HEK293T (cell line): ENCODE data around the gene IL17RA.

Experiments
- CTCF ChIA-PET: fragments of 350-600 bp; formaldehyde crosslinking; extraction: SDS; loops from one replicate; lab custom pipeline; 2021; ENCODE audit warnings: antibody characterized with exemption, inconsistent platforms; lab: Yijun Ruan, JAX
- POLR2A ChIA-PET: fragments of 350-600 bp; formaldehyde crosslinking; extraction: SDS; loops from one replicate; lab custom pipeline; 2020; ENCODE audit warnings: antibody characterized with exemption, inconsistent platforms; lab: Yijun Ruan, JAX
- DNase-seq: peaks from one replicate; pipeline ENCODE4 v3.0.0; 2012; ENCODE audit warnings: mixed read lengths; ENCODE audit errors: extremely low spot score
- ARNT ChIP-seq: fragments of 450-650 bp; IDR thresholded peaks from 2 replicates; pipeline ENCODE4 v1.6.1; 2017; ENCODE audit warnings: mild to moderate bottlenecking
- BHLHE40 ChIP-seq: fragments of 450-650 bp; IDR thresholded peaks from 2 replicates; pipeline ENCODE4 v1.6.1; 2016; ENCODE audit warnings: mild to moderate bottlenecking, moderate library complexity, borderline replicate concordance
- CTBP1 ChIP-seq: fragments of 450-650 bp; IDR thresholded peaks from 2 replicates; pipeline ENCODE4 v1.6.1; 2016; ENCODE audit warnings: borderline replicate concordance
- ELF4 ChIP-seq: fragments of 450-650 bp; IDR thresholded peaks from 2 replicates; pipeline ENCODE4 v1.6.1; 2017; ENCODE audit warnings: antibody characterized with exemption
- FOXA1 ChIP-seq: fragments of 450-650 bp; IDR thresholded peaks from 2 replicates; pipeline ENCODE4 v1.6.1; 2016; ENCODE audit warnings: mild to moderate bottlenecking
- FOXK2 ChIP-seq: fragments of 450-650 bp; IDR thresholded peaks from 2 replicates; pipeline ENCODE4 v1.6.1; 2016; ENCODE audit warnings: mild to moderate bottlenecking
- FOXM1 ChIP-seq: fragments of 450-650 bp; IDR thresholded peaks from 2 replicates; pipeline ENCODE4 v1.6.1; 2017; ENCODE audit warnings: mild to moderate bottlenecking, borderline replicate concordance
- HDGF ChIP-seq: fragments of 450-650 bp; IDR thresholded peaks from 2 replicates; pipeline ENCODE4 v1.6.1; 2017; ENCODE audit warnings: antibody characterized with exemption, borderline replicate concordance
- L3MBTL2 ChIP-seq: fragments of 450-650 bp; conservative IDR thresholded peaks from 2 replicates; pipeline ENCODE4 v1.6.1; 2016; ENCODE audit warnings: mild to moderate bottlenecking
- LEF1 ChIP-seq: fragments of 450-650 bp; IDR thresholded peaks from 2 replicates; pipeline ENCODE4 v1.6.1; 2017; ENCODE audit warnings: mild to moderate bottlenecking, borderline replicate concordance
- NFRKB ChIP-seq: fragments of 450-650 bp; IDR thresholded peaks from 2 replicates; pipeline ENCODE4 v1.6.1; 2016; ENCODE audit warnings: mild to moderate bottlenecking, moderate library complexity
- SP1 ChIP-seq: fragments of 450-650 bp; IDR thresholded peaks from 2 replicates; pipeline ENCODE4 v1.6.1; 2017
- SUZ12 ChIP-seq: fragments of 450-650 bp; IDR thresholded peaks from 2 replicates; pipeline ENCODE4 v1.6.1; 2016; ENCODE audit warnings: mild to moderate bottlenecking
- TARDBP ChIP-seq: fragments of 450-650 bp; IDR thresholded peaks from 2 replicates; pipeline ENCODE4 v1.6.1; 2016
- ZNF384 ChIP-seq: fragments of 450-650 bp; IDR thresholded peaks from 2 replicates; pipeline ENCODE4 v1.6.1; 2016
- TF ChIP-seq, protein P1 (sequence below): fragments of 450-650 bp; IDR thresholded peaks from 2 replicates; pipeline ENCODE4 v1.6.1; 2016

IL17RA gene

DNA sequence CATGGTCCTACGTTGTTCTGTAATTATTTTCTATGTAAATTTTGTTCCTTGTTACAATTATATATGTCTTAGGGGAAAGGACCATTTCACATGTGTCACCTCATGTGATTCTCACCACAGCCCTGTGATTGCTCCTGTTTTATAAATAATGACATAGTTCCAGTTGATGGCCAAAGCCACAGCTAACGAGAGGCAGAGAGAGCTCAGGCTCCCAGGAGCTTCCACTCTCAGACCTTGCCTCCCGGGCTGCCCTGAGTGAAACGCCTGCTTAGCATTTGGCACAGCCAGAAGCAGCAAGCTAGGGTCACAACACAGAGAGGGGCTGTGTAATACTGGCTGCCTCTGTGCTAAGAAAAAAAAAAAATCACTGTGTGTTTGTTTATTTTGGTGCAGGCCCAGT is 30.4 kb downstream of the IL17RA start:
- no peak for TF ChIP-seq FOXK2
- TF ChIP-seq, protein P1, sequence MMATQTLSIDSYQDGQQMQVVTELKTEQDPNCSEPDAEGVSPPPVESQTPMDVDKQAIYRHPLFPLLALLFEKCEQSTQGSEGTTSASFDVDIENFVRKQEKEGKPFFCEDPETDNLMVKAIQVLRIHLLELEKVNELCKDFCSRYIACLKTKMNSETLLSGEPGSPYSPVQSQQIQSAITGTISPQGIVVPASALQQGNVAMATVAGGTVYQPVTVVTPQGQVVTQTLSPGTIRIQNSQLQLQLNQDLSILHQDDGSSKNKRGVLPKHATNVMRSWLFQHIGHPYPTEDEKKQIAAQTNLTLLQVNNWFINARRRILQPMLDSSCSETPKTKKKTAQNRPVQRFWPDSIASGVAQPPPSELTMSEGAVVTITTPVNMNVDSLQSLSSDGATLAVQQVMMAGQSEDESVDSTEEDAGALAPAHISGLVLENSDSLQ = no peak
- no peak for TF ChIP-seq ZNF384
- no peak for TF ChIP-seq HDGF
- no peak for TF ChIP-seq SP1
- no peak for TF ChIP-seq CTBP1
- TF ChIP-seq ARNT = no peak
- no peak for TF ChIP-seq ELF4
- no peak for TF ChIP-seq L3MBTL2
- no peak for TF ChIP-seq FOXA1
- no peak for TF ChIP-seq LEF1
- no peak for TF ChIP-seq TARDBP
- no peak for TF ChIP-seq FOXM1
- no peak for TF ChIP-seq SUZ12
- no peak for TF ChIP-seq BHLHE40
- TF ChIP-seq NFRKB = no peak
- ChIA-PET CTCF (interaction anchor here (1.0 kb wide), 1 partner anchor 56 kb away, joined by 4 read pairs; no protein-coding TSS in a partner anchor), POLR2A (no interaction called here)
- no peak for DNase-seq

DNA sequence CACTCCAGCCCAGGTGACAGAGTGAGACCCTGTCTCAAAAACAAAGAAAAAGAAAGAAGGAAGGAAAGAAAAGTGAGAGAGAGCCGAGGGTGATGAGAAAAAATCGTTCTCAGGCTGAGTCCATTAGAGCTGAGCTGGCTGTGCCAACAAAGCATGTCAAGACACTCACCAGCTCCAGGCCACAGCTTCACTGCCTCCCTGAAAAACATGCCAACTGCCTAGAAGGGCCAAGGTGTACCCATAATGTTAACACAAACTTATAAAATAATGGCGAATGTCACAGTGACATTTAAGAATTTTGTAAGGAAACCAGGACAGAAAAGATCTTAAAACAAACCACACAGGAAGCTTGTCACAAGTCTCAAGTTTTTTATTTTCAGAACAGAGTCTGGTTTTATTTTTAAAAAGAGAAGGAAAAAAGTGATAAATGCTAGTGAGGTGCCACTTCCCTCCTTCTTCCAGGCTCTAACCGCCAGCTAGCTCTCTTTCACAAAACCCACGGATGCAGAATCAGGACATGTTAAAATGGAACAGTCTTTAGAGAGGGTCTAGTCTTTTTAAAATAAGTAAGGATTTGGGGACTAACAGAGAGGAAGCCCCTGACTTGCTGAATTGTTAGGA is 31.3 kb downstream of the IL17RA start:
- CTCF ChIA-PET = interaction anchor here (0.9 kb wide), 1 partner anchor 56 kb away, joined by 3 read pairs; no protein-coding TSS in a partner anchor
- no peak for TF ChIP-seq ARNT
- no peak for TF ChIP-seq BHLHE40
- TF ChIP-seq HDGF = no peak
- TF ChIP-seq TARDBP = no peak
- TF ChIP-seq ELF4 = no peak
- TF ChIP-seq, protein P1 = no peak
- no peak for TF ChIP-seq SP1
- TF ChIP-seq FOXM1 = no peak
- no peak for TF ChIP-seq LEF1
- TF ChIP-seq FOXA1 = no peak
- TF ChIP-seq L3MBTL2 = no peak
- TF ChIP-seq NFRKB = no peak
- no peak for TF ChIP-seq CTBP1
- no peak for TF ChIP-seq SUZ12
- TF ChIP-seq ZNF384 = no peak
- no peak for TF ChIP-seq FOXK2
- DNase-seq = no peak
- POLR2A ChIA-PET = no interaction called here

DNA sequence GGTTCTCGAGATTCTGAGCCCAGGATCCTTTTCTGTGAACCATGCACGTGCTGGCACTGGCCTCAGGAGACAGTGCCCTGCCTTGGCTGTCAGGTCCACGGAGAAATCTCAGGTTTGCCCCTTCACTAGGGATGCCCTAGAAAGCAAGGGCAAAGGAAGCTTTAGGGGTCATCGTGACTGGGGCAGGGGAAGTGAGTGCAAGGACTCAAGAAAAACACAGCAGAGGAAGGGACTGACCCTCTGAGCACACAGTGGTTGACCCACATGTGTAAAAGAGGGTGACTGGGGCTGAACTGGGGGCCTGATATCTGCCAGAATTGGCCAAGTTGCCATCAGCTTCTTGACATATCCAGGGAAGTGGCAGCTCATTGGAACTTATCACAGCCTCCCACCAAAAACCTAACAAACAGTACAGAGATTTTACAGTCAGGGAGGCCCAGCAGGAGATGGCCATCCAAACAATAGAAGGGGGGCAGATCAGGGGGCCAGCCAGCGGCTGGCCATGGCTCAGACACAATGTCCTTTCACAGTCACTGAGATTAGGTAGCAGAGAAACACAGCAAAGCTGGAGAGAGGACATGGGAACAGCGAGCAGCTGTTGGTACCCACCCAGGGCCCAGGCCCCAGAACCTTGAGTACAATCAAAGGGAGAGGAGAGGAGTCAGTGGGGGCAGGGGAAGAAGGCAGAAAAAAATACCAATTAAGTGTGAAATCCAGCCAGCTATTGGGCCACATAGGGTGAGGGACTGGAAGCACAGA is 32.0 kb downstream of the IL17RA start:
- no peak for DNase-seq
- ChIA-PET CTCF (interaction anchor here (0.9 kb wide), 1 partner anchor 55 kb away, joined by 3 read pairs; no protein-coding TSS in a partner anchor), POLR2A (interaction anchor here (1.2 kb wide), 1 partner anchor 55 kb away, joined by 7 read pairs; no protein-coding TSS in a partner anchor)
- no peak for TF ChIP-seq ELF4
- TF ChIP-seq HDGF = no peak
- no peak for TF ChIP-seq BHLHE40
- TF ChIP-seq, protein P1 = no peak

DNA sequence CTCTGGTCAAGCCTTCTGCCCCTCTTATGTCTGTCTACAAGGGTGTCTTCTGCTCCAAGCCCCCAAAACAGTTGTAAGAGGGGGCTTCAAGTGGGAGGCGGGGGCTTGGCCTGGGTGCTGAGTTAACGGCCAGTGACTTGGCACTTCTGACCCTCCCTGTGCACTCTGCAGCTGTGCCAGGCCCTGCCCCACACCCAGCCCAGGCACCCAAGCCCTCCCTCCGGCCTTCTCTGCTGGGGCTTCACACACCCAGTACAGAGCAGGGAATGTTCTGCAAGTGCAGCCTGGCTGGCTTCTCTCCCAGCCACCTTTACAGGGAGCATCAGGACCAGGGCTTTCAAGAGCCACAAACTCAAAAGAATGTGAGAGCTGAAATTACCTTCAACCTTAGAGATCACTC is 32.6 kb downstream of the IL17RA start:
- TF ChIP-seq SP1 (no peak), ARNT (no peak), FOXA1 (no peak), FOXM1 (no peak), L3MBTL2 (no peak), SUZ12 (no peak), ELF4 (no peak), CTBP1 (no peak), LEF1 (no peak), FOXK2 (no peak), HDGF (no peak), ZNF384 (no peak), BHLHE40 (no peak), TARDBP (no peak)
- TF ChIP-seq, protein P1 = no peak
- CTCF ChIA-PET = interaction anchor here (1.2 kb wide), 1 partner anchor 22 kb away, joined by 3 read pairs; no protein-coding TSS in a partner anchor
- POLR2A ChIA-PET = interaction anchor here (1.2 kb wide), 1 partner anchor 55 kb away, joined by 7 read pairs; no protein-coding TSS in a partner anchor
- no peak for DNase-seq

DNA sequence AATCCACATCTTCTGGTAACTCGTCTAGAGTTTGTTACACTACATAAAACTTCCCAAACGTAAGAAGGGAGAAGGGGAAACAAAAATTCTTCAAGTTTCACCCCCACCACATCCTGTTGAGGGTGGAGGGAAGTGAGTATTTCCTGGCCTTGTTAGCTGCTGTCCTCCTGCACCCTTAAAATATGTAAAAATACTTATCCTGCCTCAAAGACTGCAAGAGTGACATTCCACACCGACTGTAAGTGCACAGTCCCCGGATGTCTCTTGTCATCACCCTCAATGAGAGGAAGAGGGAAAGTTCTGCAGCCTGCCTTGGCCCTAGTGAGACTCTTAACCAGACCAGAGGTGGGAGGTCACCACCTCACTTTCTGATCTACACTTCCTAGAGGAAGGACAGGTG is 33.1 kb downstream of the IL17RA start:
- POLR2A ChIA-PET = no interaction called here
- CTCF ChIA-PET = interaction anchor here (1.2 kb wide), 1 partner anchor 22 kb away, joined by 3 read pairs; no protein-coding TSS in a partner anchor
- TF ChIP-seq, protein P1 = no peak
- TF ChIP-seq LEF1 = no peak
- no peak for TF ChIP-seq FOXM1
- TF ChIP-seq SUZ12 = no peak
- no peak for TF ChIP-seq ZNF384
- TF ChIP-seq SP1 = no peak
- no peak for TF ChIP-seq FOXA1
- TF ChIP-seq HDGF = no peak
- no peak for DNase-seq
